Mesenchymal stem cell (in vitro differentiated cells and primary cell): Measurements from ENCODE around the gene FASTKD1.

Source experiments
- DNase-seq: peaks from one replicate; pipeline ENCODE4 v3.0.0-alpha.2; 2013
- H2AFZ ChIP-seq: one replicate; pipeline ENCODE4 v1.6.1; 2013; ENCODE audit warnings: low read depth, mild to moderate bottlenecking, control low read depth, inconsistent platforms, low read length, moderate library complexity
- H2AK5ac ChIP-seq: 2 replicates; pipeline ENCODE4 v1.6.1; 2013; ENCODE audit warnings: low read length, moderate library complexity, mild to moderate bottlenecking, inconsistent platforms; ENCODE audit not compliant: severe bottlenecking
- H2BK120ac ChIP-seq: one replicate; pipeline ENCODE4 v1.6.1; 2013; ENCODE audit warnings: low read depth, mild to moderate bottlenecking, inconsistent platforms, low read length, moderate library complexity
- H2BK12ac ChIP-seq, 2 experiments: one replicate each; pipeline ENCODE4 v1.6.1; 2013; ENCODE audit warnings: inconsistent platforms in 2 of 2, low read length in 2 of 2, mild to moderate bottlenecking in 2 of 2, moderate library complexity in 2 of 2, control low read depth in 1 of 2
- H2BK15ac ChIP-seq: one replicate; pipeline ENCODE4 v1.6.1; 2013; ENCODE audit warnings: mild to moderate bottlenecking, low read depth, inconsistent platforms; ENCODE audit not compliant: poor library complexity, severe bottlenecking
- H2BK5ac ChIP-seq: 2 replicates; pipeline ENCODE4 v1.6.1; 2013; ENCODE audit warnings: low read depth, mild to moderate bottlenecking, low read length, control low read depth, inconsistent platforms; ENCODE audit not compliant: poor library complexity, severe bottlenecking
- H3K14ac ChIP-seq, 2 experiments: one replicate each; pipeline ENCODE4 v1.6.1; 2013; ENCODE audit warnings: inconsistent platforms in 2 of 2, low read length in 2 of 2, control low read depth in 1 of 2, mild to moderate bottlenecking in 1 of 2, moderate library complexity in 1 of 2
- H3K18ac ChIP-seq, 2 experiments: one replicate each; pipeline ENCODE4 v1.6.1; 2013; ENCODE audit warnings: inconsistent platforms in 2 of 2, low read length in 2 of 2, control low read depth in 1 of 2, low read depth in 1 of 2, mild to moderate bottlenecking in 1 of 2
- H3K23ac ChIP-seq, 2 experiments: one replicate each; pipeline ENCODE4 v1.6.1; 2013; ENCODE audit warnings: inconsistent platforms in 2 of 2, low read length in 2 of 2, mild to moderate bottlenecking in 2 of 2, moderate library complexity in 2 of 2, control low read depth in 1 of 2
- H3K27ac ChIP-seq: 2 replicates; pipeline ENCODE4 v1.5.1; 2013; ENCODE audit warnings: mild to moderate bottlenecking, moderate library complexity, low read length, control low read depth, inconsistent platforms; ENCODE audit not compliant: poor library complexity, severe bottlenecking
- H3K27me3 ChIP-seq, 2 experiments: 2 replicates each; pipeline versions ENCODE4 v1.6.1 to v1.7.0; 2013; ENCODE audit warnings: low read length in 2 of 2, mild to moderate bottlenecking in 2 of 2, moderate library complexity in 2 of 2, control low read depth in 1 of 2, inconsistent platforms in 1 of 2; ENCODE audit not compliant: control insufficient read depth in 1 of 2, insufficient read depth in 1 of 2
- H3K36me3 ChIP-seq, 2 experiments: 2 replicates each; pipeline versions ENCODE4 v1.6.1 to v1.7.0; 2013; ENCODE audit warnings: low read length in 2 of 2, control low read depth in 1 of 2, inconsistent platforms in 1 of 2, low read depth in 1 of 2, mild to moderate bottlenecking in 1 of 2; ENCODE audit not compliant: insufficient read depth in 2 of 2, control insufficient read depth in 1 of 2
- H3K4ac ChIP-seq, 2 experiments: one replicate each; pipeline ENCODE4 v1.6.1; 2013; ENCODE audit warnings: inconsistent platforms in 2 of 2, low read length in 2 of 2, mild to moderate bottlenecking in 2 of 2, moderate library complexity in 2 of 2, control low read depth in 1 of 2, low read depth in 1 of 2
- H3K4me1 ChIP-seq: 2 replicates; pipeline ENCODE4 v1.6.1; 2013; ENCODE audit warnings: low read depth, low read length, control low read depth; ENCODE audit not compliant: control insufficient read depth, insufficient read depth
- H3K4me2 ChIP-seq: 2 replicates; pipeline ENCODE4 v1.6.1; 2013; ENCODE audit warnings: low read length, mild to moderate bottlenecking, inconsistent platforms; ENCODE audit not compliant: poor library complexity, severe bottlenecking
- H3K4me3 ChIP-seq, 2 experiments: 2 replicates each; pipeline versions ENCODE4 v1.5.1 to v1.7.0; 2013; ENCODE audit warnings: low read length in 2 of 2, mild to moderate bottlenecking in 2 of 2, control low read depth in 1 of 2, low read depth in 1 of 2; ENCODE audit not compliant: insufficient read depth in 1 of 2
- H3K79me1 ChIP-seq: replicated peaks from 2 replicates; pipeline ENCODE4 v1.6.1; 2013; ENCODE audit warnings: mild to moderate bottlenecking, control low read depth, low read length, inconsistent platforms; ENCODE audit not compliant: poor library complexity, severe bottlenecking
- H3K9ac ChIP-seq: 2 replicates; pipeline ENCODE4 v1.7.0; 2013; ENCODE audit warnings: mild to moderate bottlenecking, low read length, moderate library complexity
- H3K9me3 ChIP-seq: 2 replicates; pipeline ENCODE4 v1.7.0; 2013; ENCODE audit warnings: mild to moderate bottlenecking, low read length; ENCODE audit not compliant: control insufficient read depth
- H4K8ac ChIP-seq: one replicate; pipeline ENCODE4 v1.6.1; 2013; ENCODE audit warnings: inconsistent platforms, mild to moderate bottlenecking, low read length, moderate library complexity
- H4K91ac ChIP-seq: one replicate; pipeline ENCODE4 v1.6.1; 2013; ENCODE audit warnings: mild to moderate bottlenecking, low read length, inconsistent platforms
- whole genome bisulfite sequencing: methylation state at CpG from one replicate; pipeline ENCODE4 v1.1.7; 2013; ENCODE audit warnings: mixed read lengths; 5-methylcytosine and 5-hydroxymethylcytosine counted together

Gene FASTKD1

DNA sequence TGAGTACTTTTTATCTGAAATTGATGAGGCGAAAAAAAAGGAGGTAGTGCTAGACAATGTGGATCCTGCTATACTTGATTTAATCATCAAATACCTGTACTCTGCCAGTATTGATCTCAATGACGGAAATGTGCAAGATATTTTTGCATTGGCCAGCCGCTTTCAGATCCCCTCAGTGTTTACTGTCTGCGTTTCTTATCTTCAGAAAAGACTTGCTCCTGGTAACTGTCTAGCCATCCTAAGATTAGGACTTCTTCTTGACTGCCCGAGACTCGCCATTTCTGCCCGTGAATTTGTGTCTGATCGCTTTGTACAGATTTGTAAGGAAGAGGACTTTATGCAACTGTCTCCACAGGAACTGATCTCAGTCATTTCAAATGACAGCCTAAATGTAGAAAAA, 63.7 kb downstream of the FASTKD1 start:
- no peak overlapping the region for H3K23ac ChIP-seq
- no peak overlapping the region for H3K14ac ChIP-seq
- no peak overlapping the region for H4K91ac ChIP-seq
- H2AK5ac ChIP-seq: no peak overlapping the region
- 95% methylated on average over 8 of the region's 8 CpGs for WGBS
- no peak overlapping the region for H2BK5ac ChIP-seq
- no peak overlapping the region for H2BK120ac ChIP-seq
- H3K4me1 ChIP-seq: no peaks in the 10 kb centered on the region
- peaks cover 0 to 6% of the 10 kb centered on the region in 2 experiments for H3K36me3 ChIP-seq
- no peak overlapping the region for H3K27ac ChIP-seq
- no peaks in the 10 kb centered on the region for H3K27me3 ChIP-seq
- peak overlapping the region; percentile 46 for H3K9ac ChIP-seq
- H2BK15ac ChIP-seq: no peak overlapping the region
- H3K79me1 ChIP-seq: no peaks in the 10 kb centered on the region
- no peak overlapping the region for H2AFZ ChIP-seq
- H2BK12ac ChIP-seq: no peak overlapping the region
- H3K4me2 ChIP-seq: no peak overlapping the region
- no peak overlapping the region for H3K18ac ChIP-seq
- no peak overlapping the region for H3K4me3 ChIP-seq
- no peaks in the 10 kb centered on the region for H3K9me3 ChIP-seq
- DNase-seq: no peak
- no peak overlapping the region for H3K4ac ChIP-seq
- no peak overlapping the region for H4K8ac ChIP-seq

- no peak within 1 kb of the TSS for H4K8ac ChIP-seq
- peak within 1 kb of the TSS; percentile 46 for H3K9ac ChIP-seq
- no peak for DNase-seq
- no peak within 1 kb of the TSS for H2AFZ ChIP-seq
- no peak within 1 kb of the TSS for H3K4ac ChIP-seq
- H3K4me2 ChIP-seq: no peak within 1 kb of the TSS
- H3K36me3 ChIP-seq: peaks cover 1 to 10% of the 10 kb centered on the region in 2 experiments
- WGBS: 93% methylated on average over 4 of the region's 4 CpGs
- no peak within 1 kb of the TSS for H3K14ac ChIP-seq
- no peak within 1 kb of the TSS for H2BK5ac ChIP-seq
- no peak within 1 kb of the TSS for H3K27ac ChIP-seq
- H3K4me3 ChIP-seq: peak within 1 kb of the TSS in 1 of 2 experiments; percentile 23
- H3K9me3 ChIP-seq: no peaks in the 10 kb centered on the region
- no peaks in the 10 kb centered on the region for H3K27me3 ChIP-seq
- H2BK120ac ChIP-seq: no peak within 1 kb of the TSS
- H4K91ac ChIP-seq: no peak within 1 kb of the TSS
- no peak within 1 kb of the TSS for H3K18ac ChIP-seq
- no peak within 1 kb of the TSS for H2BK15ac ChIP-seq
- no peak within 1 kb of the TSS for H2AK5ac ChIP-seq
- H3K23ac ChIP-seq: no peak within 1 kb of the TSS
- H3K4me1 ChIP-seq: no peaks in the 10 kb centered on the region
- H2BK12ac ChIP-seq: no peak within 1 kb of the TSS
- H3K79me1 ChIP-seq: no peaks in the 10 kb centered on the region
Measured at GRCh38 chr2:169509298-169509885, 64.3 kb downstream of the FASTKD1 start, which contains the start of gene KLHL41. TSS of gene KLHL41 (plus strand) at chr2:169509702. CDS start at chr2:169509779, 77 bp downstream.

- no peak overlapping the region for H3K4ac ChIP-seq
- no peak overlapping the region for H2BK12ac ChIP-seq
- peak overlapping the region; percentile 49 for H3K9ac ChIP-seq
- H3K14ac ChIP-seq: no peak overlapping the region
- H3K36me3 ChIP-seq: peaks cover 10 to 16% of the 10 kb centered on the region in 2 experiments
- H2BK15ac ChIP-seq: no peak overlapping the region
- no peak overlapping the region for H2BK5ac ChIP-seq
- peak; percentile 78 for DNase-seq
- no peaks in the 10 kb centered on the region for H3K4me1 ChIP-seq
- H3K4me3 ChIP-seq: no peak overlapping the region
- no peaks in the 10 kb centered on the region for H3K9me3 ChIP-seq
- H3K27me3 ChIP-seq: no peaks in the 10 kb centered on the region
- H2BK120ac ChIP-seq: no peak overlapping the region
- no peak overlapping the region for H2AFZ ChIP-seq
- H3K23ac ChIP-seq: no peak overlapping the region
- no peaks in the 10 kb centered on the region for H3K79me1 ChIP-seq
- H4K8ac ChIP-seq: no peak overlapping the region
- no peak overlapping the region for H2AK5ac ChIP-seq
- H4K91ac ChIP-seq: no peak overlapping the region
- H3K27ac ChIP-seq: no peak overlapping the region
- no peak overlapping the region for H3K18ac ChIP-seq
- H3K4me2 ChIP-seq: no peak overlapping the region
Measured at GRCh38 chr2:169507698-169508097, 66.0 kb downstream of the FASTKD1 start.

- H3K79me1 ChIP-seq: no peaks in the 10 kb centered on the region
- 96% methylated on average over 19 of the region's 19 CpGs for WGBS
Measured at GRCh38 chr2:169504651-169505050, 69.0 kb downstream of the FASTKD1 start.

More at GRCh38 chr2:169504651-169505050, 69.0 kb downstream of the FASTKD1 start:
- no peak overlapping the region for H2AK5ac ChIP-seq
- no peak overlapping the region for H3K27ac ChIP-seq
- no peak overlapping the region for H3K4ac ChIP-seq
- DNase-seq: no peak
- H2BK120ac ChIP-seq: no peak overlapping the region
- H4K91ac ChIP-seq: no peak overlapping the region
- no peak overlapping the region for H3K18ac ChIP-seq
- H2BK12ac ChIP-seq: no peak overlapping the region
- H2BK15ac ChIP-seq: no peak overlapping the region
- no peaks in the 10 kb centered on the region for H3K27me3 ChIP-seq
- no peak overlapping the region for H3K9ac ChIP-seq
- no peaks in the 10 kb centered on the region for H3K9me3 ChIP-seq
- H3K4me1 ChIP-seq: no peaks in the 10 kb centered on the region
- H2AFZ ChIP-seq: no peak overlapping the region
- no peak overlapping the region for H3K4me2 ChIP-seq
- H4K8ac ChIP-seq: no peak overlapping the region
- no peak overlapping the region for H2BK5ac ChIP-seq
- H3K4me3 ChIP-seq: no peak overlapping the region
- H3K14ac ChIP-seq: no peak overlapping the region
- H3K23ac ChIP-seq: no peak overlapping the region
- peaks cover 10 to 43% of the 10 kb centered on the region in 2 experiments for H3K36me3 ChIP-seq
